Type B pancreatic cell (in vitro differentiated cells): ENCODE measurements around the gene NR2C1. TPM values are rescaled to one million over a fixed set of nuclear protein-coding genes. Genes with fewer than 3 reads are reported as not detected.

ENCODE experiments used
- DNase-seq: peaks from one replicate; pipeline ENCODE4 v3.0.0; 2021; ENCODE audit warnings: mixed read lengths; ENCODE audit not compliant: unreplicated experiment; ENCODE audit errors: extremely low spot score
- H3K27ac Mint-ChIP-seq: 2 replicates; pipeline ENCODE4 v1.8.0; 2021; ENCODE audit warnings: mild to moderate bottlenecking, mixed read lengths
- H3K27me3 Mint-ChIP-seq: 2 replicates; pipeline ENCODE4 v1.8.0; 2021; ENCODE audit warnings: mixed read lengths
- H3K36me3 Mint-ChIP-seq: 2 replicates; pipeline ENCODE4 v1.8.0; 2021; ENCODE audit warnings: mixed read lengths
- H3K4me1 Mint-ChIP-seq: one replicate; pipeline ENCODE4 v1.8.0; 2021; ENCODE audit warnings: mixed read lengths; ENCODE audit not compliant: unreplicated experiment
- H3K4me3 Mint-ChIP-seq: 2 replicates; pipeline ENCODE4 v1.8.0; 2021; ENCODE audit warnings: mild to moderate bottlenecking, mixed read lengths
- H3K9me3 Mint-ChIP-seq: 2 replicates; pipeline ENCODE4 v1.8.0; 2021; ENCODE audit warnings: mixed read lengths
- total RNA-seq: library from RNA; stranded (reverse); gene quantifications from 2 replicates; pipeline ENCODE4 v1.2.1, GENCODE V29; 2021; ENCODE audit warnings: low replicate concordance
- TF ChIP-seq, protein P1 (sequence below): fragments of 200-600 bp; sonication (generic); conservative IDR thresholded peaks from 2 replicates; pipeline ENCODE4 v1.5.0; 2021; ENCODE audit warnings: antibody characterized with exemption, mild to moderate bottlenecking

Gene NR2C1
- total RNA-seq, 1 donor from 2014 or later, result 51.5 TPM

DNA sequence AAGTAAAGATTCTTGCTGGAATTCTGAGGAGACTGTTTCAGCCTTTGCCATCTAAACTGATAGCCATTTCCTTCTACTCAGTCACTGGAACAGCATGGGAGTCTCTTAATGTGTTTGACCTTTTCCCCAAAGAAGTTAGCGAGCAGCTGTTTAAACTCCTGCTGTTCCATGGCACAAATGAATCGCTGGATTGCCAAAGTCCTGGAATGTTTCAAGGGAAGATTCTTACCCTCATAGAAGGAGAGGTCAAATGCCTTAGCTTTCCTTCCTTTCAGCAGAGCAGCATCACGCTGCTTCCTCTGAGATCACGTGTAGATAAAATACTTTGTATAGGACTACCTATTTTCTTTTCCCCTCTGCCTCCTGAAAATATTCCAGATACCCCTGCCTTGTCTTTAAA lies 10.5 kb upstream of the NR2C1 start:
- H3K27me3 Mint-ChIP-seq, result no peaks in the 10 kb centered on the region
- peaks cover 14% of the 10 kb centered on the region for H3K36me3 Mint-ChIP-seq
- H3K4me3 Mint-ChIP-seq, result peak overlapping the region; percentile 42
- H3K4me1 Mint-ChIP-seq, result peaks cover 18% of the 10 kb centered on the region
- TF ChIP-seq, protein P1, sequence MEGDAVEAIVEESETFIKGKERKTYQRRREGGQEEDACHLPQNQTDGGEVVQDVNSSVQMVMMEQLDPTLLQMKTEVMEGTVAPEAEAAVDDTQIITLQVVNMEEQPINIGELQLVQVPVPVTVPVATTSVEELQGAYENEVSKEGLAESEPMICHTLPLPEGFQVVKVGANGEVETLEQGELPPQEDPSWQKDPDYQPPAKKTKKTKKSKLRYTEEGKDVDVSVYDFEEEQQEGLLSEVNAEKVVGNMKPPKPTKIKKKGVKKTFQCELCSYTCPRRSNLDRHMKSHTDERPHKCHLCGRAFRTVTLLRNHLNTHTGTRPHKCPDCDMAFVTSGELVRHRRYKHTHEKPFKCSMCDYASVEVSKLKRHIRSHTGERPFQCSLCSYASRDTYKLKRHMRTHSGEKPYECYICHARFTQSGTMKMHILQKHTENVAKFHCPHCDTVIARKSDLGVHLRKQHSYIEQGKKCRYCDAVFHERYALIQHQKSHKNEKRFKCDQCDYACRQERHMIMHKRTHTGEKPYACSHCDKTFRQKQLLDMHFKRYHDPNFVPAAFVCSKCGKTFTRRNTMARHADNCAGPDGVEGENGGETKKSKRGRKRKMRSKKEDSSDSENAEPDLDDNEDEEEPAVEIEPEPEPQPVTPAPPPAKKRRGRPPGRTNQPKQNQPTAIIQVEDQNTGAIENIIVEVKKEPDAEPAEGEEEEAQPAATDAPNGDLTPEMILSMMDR, result no peak
- H3K9me3 Mint-ChIP-seq, result no peaks in the 10 kb centered on the region
- DNase-seq, result no peak
- peak overlapping the region; percentile 44 for H3K27ac Mint-ChIP-seq

DNA sequence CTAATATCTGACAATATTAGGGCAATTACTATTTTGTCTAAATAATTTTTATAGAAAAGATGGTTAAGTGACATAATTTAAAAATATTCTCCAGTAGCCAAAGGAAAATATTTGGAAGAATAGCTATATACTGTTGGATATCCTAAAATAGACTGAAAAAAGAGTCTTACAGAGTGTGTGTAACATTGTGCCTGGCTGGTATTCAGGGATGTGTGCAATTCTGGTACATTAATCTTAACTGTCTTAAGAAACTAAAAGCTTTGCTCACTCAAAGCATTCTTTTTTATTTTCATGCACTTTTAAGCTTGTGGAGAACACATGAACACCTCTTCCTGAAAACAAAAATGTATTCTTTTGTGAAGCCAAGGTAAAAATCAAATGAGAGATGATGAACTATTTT lies 10.1 kb upstream of the NR2C1 start:
- peak overlapping the region; percentile 42 for H3K4me3 Mint-ChIP-seq
- TF ChIP-seq, protein P1, result no peak
- H3K27me3 Mint-ChIP-seq, result no peaks in the 10 kb centered on the region

DNA sequence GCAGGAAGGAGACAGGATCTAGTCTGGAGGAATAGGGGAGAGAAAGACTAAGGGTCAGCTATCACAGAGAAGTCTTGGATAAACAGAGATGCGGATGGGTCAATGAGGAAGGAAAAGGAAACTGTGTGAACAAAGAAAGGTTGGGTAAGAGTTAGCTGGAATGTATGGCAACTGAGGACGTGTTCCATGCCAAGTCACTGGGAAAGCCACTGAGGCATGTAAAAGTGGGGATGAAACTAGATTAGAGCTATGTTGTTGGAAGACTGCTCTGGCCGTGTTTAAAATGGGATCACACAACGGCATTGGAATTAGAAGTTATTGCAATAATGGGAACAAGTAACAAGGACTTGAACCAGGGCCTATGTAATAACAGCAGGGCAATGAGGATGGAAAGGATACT lies 3.9 kb upstream of the NR2C1 start:
- H3K4me3 Mint-ChIP-seq, result no peak overlapping the region
- H3K27me3 Mint-ChIP-seq, result no peaks in the 10 kb centered on the region
- TF ChIP-seq, protein P1, result no peak
- peaks cover 7% of the 10 kb centered on the region for H3K4me1 Mint-ChIP-seq
- H3K9me3 Mint-ChIP-seq, result no peaks in the 10 kb centered on the region
- peaks cover 9% of the 10 kb centered on the region for H3K36me3 Mint-ChIP-seq
- no peak for DNase-seq
- H3K27ac Mint-ChIP-seq, result no peak overlapping the region

More for the DNA sequence above, 10.1 kb upstream of the NR2C1 start:
- Mint-ChIP-seq H3K4me1 (peaks cover 18% of the 10 kb centered on the region), H3K27ac (peak overlapping the region; percentile 44), H3K36me3 (peaks cover 9% of the 10 kb centered on the region), H3K9me3 (no peaks in the 10 kb centered on the region)
- DNase-seq, result no peak

DNA sequence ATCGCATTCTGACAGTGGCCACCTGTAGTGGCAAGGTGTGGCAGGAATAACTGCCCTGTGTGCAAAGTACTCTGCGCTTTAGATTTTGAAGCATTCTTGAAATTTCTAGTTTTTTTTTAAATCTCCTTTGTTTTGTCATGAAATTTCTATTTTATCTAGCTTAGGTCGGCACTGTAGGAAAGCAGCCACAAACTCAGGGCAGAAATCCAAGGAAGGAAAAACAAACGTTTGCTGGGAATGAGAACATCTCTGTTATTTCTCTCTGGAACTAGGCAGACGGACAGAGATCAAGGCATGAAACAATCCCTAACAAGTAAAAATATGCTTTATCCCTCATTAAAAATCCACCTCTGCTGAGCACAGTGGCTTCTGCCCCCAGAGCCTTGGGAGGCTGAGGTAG lies 1.3 kb upstream of the NR2C1 start:
- Mint-ChIP-seq H3K27ac (no peak overlapping the region), H3K27me3 (no peaks in the 10 kb centered on the region), H3K4me3 (no peak overlapping the region), H3K36me3 (peaks cover 5% of the 10 kb centered on the region), H3K9me3 (no peaks in the 10 kb centered on the region), H3K4me1 (peaks cover 7% of the 10 kb centered on the region)
- TF ChIP-seq, protein P1, result no peak
- DNase-seq, result no peak

DNA sequence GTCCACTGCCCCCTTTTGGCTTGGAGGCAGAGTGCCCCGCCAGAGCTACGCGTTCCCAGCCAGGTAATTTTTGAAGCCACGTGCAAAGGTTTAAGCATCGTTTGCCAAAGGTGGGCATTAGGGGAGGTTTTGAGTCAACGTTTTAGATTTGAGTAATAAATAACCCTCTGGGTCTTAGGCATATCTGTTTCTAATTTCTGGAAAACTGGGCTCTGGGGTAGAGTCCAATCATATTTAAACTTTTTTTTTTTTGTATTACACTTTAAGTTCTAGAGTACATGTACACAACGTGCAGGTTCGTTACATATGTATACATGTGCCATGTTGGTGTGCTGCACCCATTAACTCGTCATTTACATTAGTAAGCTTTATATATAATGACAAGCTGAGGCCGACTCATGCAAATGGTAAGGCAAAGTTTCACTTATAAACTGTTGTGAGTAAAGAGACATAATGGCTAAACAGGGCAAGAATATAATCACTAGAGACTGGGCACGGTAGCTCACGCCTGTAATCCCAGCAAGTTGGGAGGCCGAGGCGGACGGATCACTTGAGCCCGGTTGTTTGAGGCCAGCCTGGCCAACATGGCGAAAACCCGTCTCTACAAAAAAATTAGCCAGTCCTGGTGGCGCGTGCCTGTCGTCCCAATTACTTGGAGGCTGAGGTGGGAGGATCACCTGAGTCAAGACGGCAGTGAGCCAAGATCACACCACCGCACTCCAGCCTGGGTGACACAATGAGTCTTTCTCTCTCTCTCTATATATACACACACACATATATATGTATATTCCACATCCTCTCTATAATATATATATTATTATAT lies 491 bp upstream of the NR2C1 start:
- peak overlapping the region; percentile 94 for H3K4me3 Mint-ChIP-seq
- TF ChIP-seq, protein P1, result peak; percentile 84
- DNase-seq, result no peak
- no peaks in the 10 kb centered on the region for H3K27me3 Mint-ChIP-seq
- H3K27ac Mint-ChIP-seq, result peak overlapping the region; percentile 86
- H3K9me3 Mint-ChIP-seq, result no peaks in the 10 kb centered on the region
- H3K4me1 Mint-ChIP-seq, result peaks cover 7% of the 10 kb centered on the region
- peaks cover 5% of the 10 kb centered on the region for H3K36me3 Mint-ChIP-seq
